Bronchial epithelial cell (primary cell): ENCODE measurements around the gene ITGA3. TPM values are rescaled to one million over a fixed set of nuclear protein-coding genes. Genes with fewer than 3 reads are reported as not detected.

ENCODE experiments used
- DNase-seq: peaks from one replicate; pipeline ENCODE4 v3.0.0-alpha.2; 2010; ENCODE audit warnings: low read depth
- FAIRE-seq: peaks from 2 replicates; lab custom pipeline; 2011; peaks lifted over from hg19 to GRCh38; lab: Jason Lieb, UNC
- H3K27me3 ChIP-seq: 2 replicates; pipeline ENCODE4 v1.5.1; 2011; ENCODE audit warnings: low read length; ENCODE audit not compliant: control insufficient read depth, insufficient read depth
- H3K36me3 ChIP-seq: 2 replicates; pipeline ENCODE4 v1.5.1; 2011; ENCODE audit warnings: low read length; ENCODE audit not compliant: control insufficient read depth, insufficient read depth
- H3K4me3 ChIP-seq: 2 replicates; pipeline ENCODE4 v1.5.1; 2011; ENCODE audit warnings: mild to moderate bottlenecking, low read depth, low read length, control low read depth
- CTCF ChIP-seq: IDR thresholded peaks from 2 replicates; pipeline ENCODE4 v1.5.1; 2011; ENCODE audit warnings: mild to moderate bottlenecking, moderate library complexity, low read length, control low read depth, inconsistent platforms; ENCODE audit not compliant: insufficient read depth, severe bottlenecking
- total RNA-seq: library from RNA; depleted of rRNA; stranded (reverse); fragments of >200 nt; gene quantifications from 2 replicates; pipeline ENCODE4 v1.2.1, GENCODE V29; 2014

ITGA3 gene
- total RNA-seq, 1 donor from 2014 or later: 633 TPM

- H3K4me3 ChIP-seq: no peak overlapping the region
- peak; percentile 43 for FAIRE-seq
- no peaks in the 10 kb centered on the region for H3K27me3 ChIP-seq
- TF ChIP-seq CTCF: no peak
- H3K36me3 ChIP-seq: peaks cover 18% of the 10 kb centered on the region
- no peak for DNase-seq
Observed at GRCh38 chr17:50132104-50132794, 76.3 kb downstream of the ITGA3 start.

- TF ChIP-seq CTCF: no peak
- no peak for FAIRE-seq
- DNase-seq: no peak
- Histone ChIP-seq H3K36me3 (peaks cover 24% of the 10 kb centered on the region), H3K4me3 (no peak overlapping the region), H3K27me3 (no peaks in the 10 kb centered on the region)
Observed at GRCh38 chr17:50133028-50133768, 77.3 kb downstream of the ITGA3 start.

GRCh38 chr17:50133769-50134099 lies 77.8 kb downstream of the ITGA3 start:
- no peak overlapping the region for H3K4me3 ChIP-seq
- no peak for TF ChIP-seq CTCF
- FAIRE-seq (no peak), DNase-seq (no peak)
- H3K27me3 ChIP-seq: no peaks in the 10 kb centered on the region
- peaks cover 29% of the 10 kb centered on the region for H3K36me3 ChIP-seq

- FAIRE-seq: no peak
- H3K36me3 ChIP-seq: peaks cover 36% of the 10 kb centered on the region
- no peak for DNase-seq
- no peak overlapping the region for H3K4me3 ChIP-seq
- TF ChIP-seq CTCF: no peak
- no peaks in the 10 kb centered on the region for H3K27me3 ChIP-seq
Observed at GRCh38 chr17:50134206-50135110, 78.5 kb downstream of the ITGA3 start.

GRCh38 chr17:50135316-50136095 lies 79.6 kb downstream of the ITGA3 start:
- FAIRE-seq (no peak), DNase-seq (no peak)
- Histone ChIP-seq H3K36me3 (peaks cover 44% of the 10 kb centered on the region), H3K27me3 (no peaks in the 10 kb centered on the region), H3K4me3 (no peak overlapping the region)
- TF ChIP-seq CTCF: no peak
